ENCODE data around the gene NMNAT2. TPM values are rescaled to one million over a fixed set of nuclear protein-coding genes. Genes with fewer than 3 reads are reported as not detected.

Gene NMNAT2
- total RNA-seq, 1 donor from 2014 or later = 1.7 TPM

DNA sequence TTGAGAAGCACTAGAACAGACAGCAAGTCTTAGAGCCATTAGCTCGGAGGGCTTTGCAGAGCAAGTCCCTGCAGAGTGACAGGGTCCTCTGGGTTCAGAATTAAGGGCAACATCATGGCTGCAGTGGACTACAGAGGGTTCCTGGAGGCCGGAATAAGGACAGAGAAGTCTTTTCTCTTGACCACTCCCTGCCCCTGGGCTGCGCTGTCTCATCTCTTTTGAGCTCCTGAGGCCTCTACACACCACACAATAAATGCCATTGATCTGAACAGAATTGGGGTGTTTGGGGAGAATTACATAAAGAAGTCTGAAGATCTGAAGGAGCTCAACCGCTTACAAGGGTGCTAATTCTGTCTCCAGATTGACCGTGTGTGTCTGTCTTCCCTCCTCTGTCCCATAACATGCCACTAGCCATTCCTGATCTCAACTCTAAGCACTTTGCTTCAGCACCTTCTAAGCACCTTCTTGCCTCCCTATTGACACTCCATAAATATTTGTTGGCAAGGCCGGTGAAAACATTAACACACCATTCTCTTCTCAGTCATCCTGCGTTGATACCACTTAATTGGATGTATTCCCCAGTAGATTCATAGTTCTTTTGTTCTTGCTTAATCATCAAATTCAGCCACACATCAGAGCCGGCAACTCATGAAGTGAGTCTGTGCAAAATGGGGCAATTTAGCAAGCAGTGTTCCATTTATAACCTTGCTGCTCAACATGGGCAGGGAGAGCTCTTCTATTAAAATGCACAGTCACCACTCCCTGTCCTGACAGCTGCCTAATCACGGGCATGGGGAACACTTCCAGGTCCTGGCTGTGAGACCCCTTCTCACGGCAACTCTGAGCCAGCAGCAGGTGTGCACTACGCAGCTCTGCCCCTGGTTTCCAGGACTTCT lies 49.7 kb downstream of the NMNAT2 start:
- intact Hi-C loops (cut with DNase I) = no loop called here
- H3K4me1 ChIP-seq = no peaks in the 10 kb centered on the region
- H3K27ac ChIP-seq = no peak overlapping the region
- H3K27me3 ChIP-seq = no peaks in the 10 kb centered on the region
- no peak overlapping the region for H3K4me3 ChIP-seq
- no peaks in the 10 kb centered on the region for H3K36me3 ChIP-seq
- no peak for DNase-seq (ENCODE audit: extremely low spot score in 2 of 2)
- TF ChIP-seq POLR2A (IDR thresholded peaks at IDR 0.05) = no peak
- TF ChIP-seq, protein P1, sequence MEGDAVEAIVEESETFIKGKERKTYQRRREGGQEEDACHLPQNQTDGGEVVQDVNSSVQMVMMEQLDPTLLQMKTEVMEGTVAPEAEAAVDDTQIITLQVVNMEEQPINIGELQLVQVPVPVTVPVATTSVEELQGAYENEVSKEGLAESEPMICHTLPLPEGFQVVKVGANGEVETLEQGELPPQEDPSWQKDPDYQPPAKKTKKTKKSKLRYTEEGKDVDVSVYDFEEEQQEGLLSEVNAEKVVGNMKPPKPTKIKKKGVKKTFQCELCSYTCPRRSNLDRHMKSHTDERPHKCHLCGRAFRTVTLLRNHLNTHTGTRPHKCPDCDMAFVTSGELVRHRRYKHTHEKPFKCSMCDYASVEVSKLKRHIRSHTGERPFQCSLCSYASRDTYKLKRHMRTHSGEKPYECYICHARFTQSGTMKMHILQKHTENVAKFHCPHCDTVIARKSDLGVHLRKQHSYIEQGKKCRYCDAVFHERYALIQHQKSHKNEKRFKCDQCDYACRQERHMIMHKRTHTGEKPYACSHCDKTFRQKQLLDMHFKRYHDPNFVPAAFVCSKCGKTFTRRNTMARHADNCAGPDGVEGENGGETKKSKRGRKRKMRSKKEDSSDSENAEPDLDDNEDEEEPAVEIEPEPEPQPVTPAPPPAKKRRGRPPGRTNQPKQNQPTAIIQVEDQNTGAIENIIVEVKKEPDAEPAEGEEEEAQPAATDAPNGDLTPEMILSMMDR (IDR thresholded peaks at IDR 0.05) = no peak
- no peak for TF ChIP-seq POLR2AphosphoS5 (IDR thresholded peaks at IDR 0.05; ENCODE audit: insufficient read depth in 1 of 2, low read depth in 1 of 2)
- no peaks in the 10 kb centered on the region for H3K9me3 ChIP-seq

DNA sequence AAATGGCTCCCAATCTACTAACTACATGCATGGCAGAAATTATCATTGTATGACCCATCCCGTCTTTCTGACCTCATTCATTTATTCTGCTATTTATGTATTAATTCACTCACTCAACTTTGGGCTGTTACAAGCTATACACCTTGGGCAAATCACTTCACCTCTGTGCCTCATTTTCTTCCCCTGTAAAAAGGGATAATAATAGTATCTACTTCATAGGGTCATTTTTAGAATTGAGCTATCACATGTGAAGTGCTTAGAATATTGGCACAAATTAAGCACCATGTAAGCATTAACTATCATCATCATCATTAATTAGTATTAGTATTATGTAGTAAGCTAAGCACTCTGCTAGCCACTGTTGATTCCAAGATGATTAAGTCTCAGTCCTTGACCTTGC lies 52.1 kb downstream of the NMNAT2 start:
- TF ChIP-seq POLR2AphosphoS5 (IDR thresholded peaks at IDR 0.05; ENCODE audit: insufficient read depth in 1 of 2, low read depth in 1 of 2) (no peak), POLR2A (IDR thresholded peaks at IDR 0.05) (no peak)
- TF ChIP-seq, protein P1 (IDR thresholded peaks at IDR 0.05) = no peak
- Histone ChIP-seq H3K27me3 (no peaks in the 10 kb centered on the region), H3K27ac (no peak overlapping the region), H3K36me3 (no peaks in the 10 kb centered on the region), H3K9me3 (no peaks in the 10 kb centered on the region), H3K4me1 (no peaks in the 10 kb centered on the region), H3K4me3 (no peak overlapping the region)
- intact Hi-C loops (cut with DNase I) = no loop called here
- no peak for DNase-seq (ENCODE audit: extremely low spot score in 2 of 2)

DNA sequence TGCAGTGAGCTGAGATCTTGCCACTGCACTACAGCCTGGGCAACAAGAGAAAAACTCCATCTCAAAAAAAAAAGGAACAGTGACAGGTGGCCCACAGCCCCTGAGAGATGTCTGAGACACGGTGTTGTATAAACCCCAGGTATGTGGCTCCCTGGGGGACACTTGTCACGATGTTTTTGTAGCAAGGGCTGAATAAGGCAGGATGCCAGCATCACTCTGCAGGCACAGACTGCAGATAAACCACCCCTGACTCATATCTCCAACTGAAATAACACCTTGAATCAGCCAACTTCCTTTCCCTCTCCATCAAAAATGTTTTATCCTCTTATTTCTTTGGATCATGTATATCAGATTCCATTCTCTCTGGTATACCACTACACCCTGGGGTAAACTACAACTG lies 52.5 kb downstream of the NMNAT2 start:
- intact Hi-C loops (cut with DNase I) = no loop called here
- Histone ChIP-seq H3K9me3 (no peaks in the 10 kb centered on the region), H3K4me1 (no peaks in the 10 kb centered on the region), H3K27me3 (no peaks in the 10 kb centered on the region), H3K27ac (no peak overlapping the region), H3K36me3 (no peaks in the 10 kb centered on the region), H3K4me3 (no peak overlapping the region)
- no peak for DNase-seq (ENCODE audit: extremely low spot score in 2 of 2)
- no peak for TF ChIP-seq POLR2A (IDR thresholded peaks at IDR 0.05)
- TF ChIP-seq POLR2AphosphoS5 (IDR thresholded peaks at IDR 0.05; ENCODE audit: insufficient read depth in 1 of 2, low read depth in 1 of 2) = no peak
- TF ChIP-seq, protein P1 (IDR thresholded peaks at IDR 0.05) = no peak

DNA sequence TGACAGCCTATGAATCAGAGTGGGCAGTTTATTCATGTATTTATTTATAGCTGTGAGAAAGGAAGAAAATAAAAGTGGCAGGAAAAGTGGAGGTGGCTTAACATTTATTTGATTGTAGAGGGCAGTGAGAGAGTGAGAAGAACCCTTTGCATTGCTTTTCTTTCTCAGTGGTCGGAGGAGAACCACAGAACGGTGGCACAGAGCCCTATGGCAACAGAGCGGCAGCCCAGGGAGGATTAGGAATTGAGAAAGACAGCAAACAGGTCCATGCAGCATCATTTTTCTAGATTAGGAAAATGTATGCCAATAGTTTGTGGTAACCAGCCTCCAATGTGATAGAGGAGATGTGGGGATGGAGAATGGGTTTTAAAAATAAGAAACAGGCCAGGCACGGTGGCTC lies 53.1 kb downstream of the NMNAT2 start:
- TF ChIP-seq POLR2A (IDR thresholded peaks at IDR 0.05) (no peak), POLR2AphosphoS5 (IDR thresholded peaks at IDR 0.05; ENCODE audit: insufficient read depth in 1 of 2, low read depth in 1 of 2) (no peak)
- H3K9me3 ChIP-seq = no peaks in the 10 kb centered on the region
- H3K36me3 ChIP-seq = no peaks in the 10 kb centered on the region
- H3K27me3 ChIP-seq = no peaks in the 10 kb centered on the region
- no peak overlapping the region for H3K4me3 ChIP-seq
- intact Hi-C loops (cut with DNase I) = no loop called here
- no peak for DNase-seq (ENCODE audit: extremely low spot score in 2 of 2)
- no peak overlapping the region for H3K27ac ChIP-seq
- no peaks in the 10 kb centered on the region for H3K4me1 ChIP-seq

DNA sequence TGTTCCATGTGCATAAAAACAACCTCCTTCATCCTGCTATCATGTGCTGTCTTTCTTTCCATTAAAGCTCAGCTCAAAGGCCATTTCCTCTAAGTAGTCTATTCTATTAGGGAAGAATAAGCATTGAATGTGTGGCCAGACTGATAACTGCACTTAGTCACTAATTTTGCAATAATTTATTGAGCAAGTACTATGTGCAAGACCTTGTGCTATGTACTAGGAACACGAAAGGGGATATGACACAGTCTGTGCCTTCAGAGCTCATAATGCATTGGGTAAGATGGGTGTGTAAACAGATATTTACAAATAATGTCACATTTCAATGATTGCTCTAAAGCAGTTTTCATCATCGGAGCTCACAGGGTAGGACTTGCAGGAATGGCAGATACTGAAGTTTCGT lies 54.2 kb downstream of the NMNAT2 start:
- Histone ChIP-seq H3K4me3 (no peak overlapping the region), H3K9me3 (no peaks in the 10 kb centered on the region), H3K27me3 (no peaks in the 10 kb centered on the region), H3K27ac (no peak overlapping the region), H3K36me3 (no peaks in the 10 kb centered on the region), H3K4me1 (no peaks in the 10 kb centered on the region)
- no peak for DNase-seq (ENCODE audit: extremely low spot score in 2 of 2)
- no peak for TF ChIP-seq POLR2AphosphoS5 (IDR thresholded peaks at IDR 0.05; ENCODE audit: insufficient read depth in 1 of 2, low read depth in 1 of 2)
- TF ChIP-seq, protein P1 (IDR thresholded peaks at IDR 0.05) = no peak
- intact Hi-C loops (cut with DNase I) = no loop called here
